ENCODE measurements around the gene CRLF3.
"Not testable (repeated sequence)": the region's sequence is repeated elsewhere in the genome, so short reads cannot be mapped to it uniquely, and the experiment has no call there.

The CRLF3 gene

DNA sequence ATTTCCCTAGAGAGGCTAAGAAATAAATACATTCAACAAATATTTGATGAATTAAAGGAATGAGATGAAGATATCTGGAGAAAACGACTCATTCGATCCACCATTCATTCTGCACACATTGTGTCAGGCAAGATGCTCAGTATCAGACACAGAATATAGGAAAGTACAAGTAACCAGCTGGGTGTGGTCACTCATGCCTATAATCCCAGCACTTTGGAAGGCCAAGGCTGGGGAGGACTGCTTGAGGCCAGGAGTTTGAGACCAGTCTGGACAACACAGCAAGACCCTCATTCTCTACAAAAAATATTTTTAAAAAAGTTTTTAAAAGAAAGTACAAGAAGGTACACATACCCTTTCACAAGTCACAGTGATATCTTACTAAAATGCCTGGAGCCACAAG lies 42.3 kb downstream of the CRLF3 start:
- Histone ChIP-seq H3K36me3 (ENCODE audit: control insufficient read depth in 1 of 2, insufficient read depth in 2 of 2, low read length in 2 of 2) (peaks cover 9 to 33% of the 10 kb centered on the region in 2 donors), H3K4me3 (ENCODE audit: low read depth in 1 of 2, low read length in 2 of 2) (no peak overlapping the region), H3K4me1 (ENCODE audit: control insufficient read depth in 1 of 2, insufficient read depth in 2 of 2, low read length in 2 of 2) (no peaks in the 10 kb centered on the region), H3K27ac (ENCODE audit: low read length) (no peak overlapping the region), H3K9me3 (ENCODE audit: control insufficient read depth in 1 of 2, low read length in 2 of 2) (no peaks in the 10 kb centered on the region), H3K27me3 (ENCODE audit: low read depth, low read length) (no peaks in the 10 kb centered on the region)

DNA sequence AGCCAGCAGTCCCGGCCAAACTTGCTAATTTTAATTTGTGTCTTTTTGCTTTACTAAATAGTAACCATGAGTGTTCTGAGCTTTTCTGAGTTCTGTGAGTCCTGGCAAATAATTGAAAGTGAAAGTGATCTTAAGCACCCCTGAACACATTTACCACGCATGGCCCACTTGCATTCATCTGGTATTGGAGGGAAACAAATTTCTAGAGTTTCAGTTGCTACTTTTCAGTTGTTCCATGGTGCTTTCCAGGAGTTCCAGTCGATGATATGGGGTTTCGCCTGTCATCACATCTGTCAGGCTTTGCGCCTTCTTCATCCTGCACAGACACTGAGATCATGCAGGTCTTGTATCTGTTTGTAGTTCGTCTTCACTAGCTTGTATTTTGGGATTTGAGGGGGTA lies 44.1 kb downstream of the CRLF3 start:
- Histone ChIP-seq H3K4me1 (ENCODE audit: control insufficient read depth in 1 of 2, insufficient read depth in 2 of 2, low read length in 2 of 2) (no peaks in the 10 kb centered on the region), H3K27ac (ENCODE audit: low read length) (no peak overlapping the region), H3K27me3 (ENCODE audit: low read depth, low read length) (no peaks in the 10 kb centered on the region), H3K4me3 (ENCODE audit: low read depth in 1 of 2, low read length in 2 of 2) (no peak overlapping the region), H3K36me3 (ENCODE audit: control insufficient read depth in 1 of 2, insufficient read depth in 2 of 2, low read length in 2 of 2) (peaks cover 5 to 25% of the 10 kb centered on the region in 2 donors), H3K9me3 (ENCODE audit: control insufficient read depth in 1 of 2, low read length in 2 of 2) (no peaks in the 10 kb centered on the region)

DNA sequence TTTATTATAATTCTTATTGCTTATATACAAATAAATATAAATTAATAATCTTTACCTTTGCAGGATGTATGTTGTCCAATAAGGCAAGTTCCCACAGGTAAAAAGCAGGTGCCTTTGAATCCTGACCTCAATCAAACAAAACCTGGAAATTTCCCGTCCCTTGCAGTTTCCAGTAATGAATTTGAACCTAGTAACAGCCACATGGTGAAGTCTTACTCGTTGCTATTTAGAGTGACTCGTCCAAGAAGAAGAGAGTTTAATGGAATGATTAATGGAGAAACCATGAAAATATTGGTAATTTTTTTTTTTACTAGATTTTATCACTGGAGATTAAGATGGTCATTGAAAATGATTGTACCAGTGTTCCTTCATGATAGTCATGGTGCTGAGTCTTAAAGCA lies 55.7 kb downstream of the CRLF3 start:
- H3K36me3 ChIP-seq (ENCODE audit: control insufficient read depth in 1 of 2, insufficient read depth in 2 of 2, low read length in 2 of 2); H3K9me3 ChIP-seq (ENCODE audit: control insufficient read depth in 1 of 2, low read length in 2 of 2); H3K4me3 ChIP-seq (ENCODE audit: low read depth in 1 of 2, low read length in 2 of 2); H3K27ac ChIP-seq (ENCODE audit: low read length); H3K27me3 ChIP-seq (ENCODE audit: low read depth, low read length); H3K4me1 ChIP-seq (ENCODE audit: control insufficient read depth in 1 of 2, insufficient read depth in 2 of 2, low read length in 2 of 2): not testable (repeated sequence)

DNA sequence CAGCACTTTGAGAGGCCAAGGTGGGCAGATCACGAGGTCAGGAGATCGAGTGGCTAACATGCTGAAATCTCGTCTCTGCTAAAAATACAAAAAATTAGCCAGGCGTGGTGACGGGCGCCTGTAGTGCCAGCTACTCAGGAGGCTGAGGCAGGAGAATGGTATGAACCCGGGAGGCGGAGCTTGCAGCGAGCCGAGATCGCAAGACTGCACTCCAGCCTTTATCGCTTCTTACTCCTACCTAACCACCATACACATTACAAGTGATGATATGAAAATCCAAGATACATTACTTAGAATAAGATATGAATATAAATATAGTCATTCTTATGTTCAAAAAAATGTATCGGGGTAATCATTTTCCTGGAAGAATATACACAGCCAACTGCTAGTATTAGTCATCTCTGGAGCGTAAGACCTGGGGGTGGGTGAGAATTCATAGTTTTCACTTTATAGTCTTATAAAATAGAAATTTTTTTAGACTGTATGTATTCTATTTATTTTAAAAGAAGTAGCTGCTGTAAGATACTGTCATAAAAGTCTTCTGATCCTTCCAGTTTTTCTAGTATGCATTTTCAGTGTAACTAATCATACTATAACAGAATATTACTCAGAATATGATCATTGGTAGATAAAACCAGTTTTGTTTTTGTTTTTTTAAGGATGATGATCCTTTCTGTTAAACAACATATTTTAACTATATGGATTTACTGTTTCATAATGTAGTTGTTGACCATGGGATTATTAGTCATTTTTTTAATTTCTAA lies 56.7 kb downstream of the CRLF3 start:
- not testable (repeated sequence) for H3K9me3 ChIP-seq (ENCODE audit: control insufficient read depth in 1 of 2, low read length in 2 of 2); H3K36me3 ChIP-seq (ENCODE audit: control insufficient read depth in 1 of 2, insufficient read depth in 2 of 2, low read length in 2 of 2); H3K27ac ChIP-seq (ENCODE audit: low read length); H3K27me3 ChIP-seq (ENCODE audit: low read depth, low read length); H3K4me1 ChIP-seq (ENCODE audit: control insufficient read depth in 1 of 2, insufficient read depth in 2 of 2, low read length in 2 of 2); H3K4me3 ChIP-seq (ENCODE audit: low read depth in 1 of 2, low read length in 2 of 2)

DNA sequence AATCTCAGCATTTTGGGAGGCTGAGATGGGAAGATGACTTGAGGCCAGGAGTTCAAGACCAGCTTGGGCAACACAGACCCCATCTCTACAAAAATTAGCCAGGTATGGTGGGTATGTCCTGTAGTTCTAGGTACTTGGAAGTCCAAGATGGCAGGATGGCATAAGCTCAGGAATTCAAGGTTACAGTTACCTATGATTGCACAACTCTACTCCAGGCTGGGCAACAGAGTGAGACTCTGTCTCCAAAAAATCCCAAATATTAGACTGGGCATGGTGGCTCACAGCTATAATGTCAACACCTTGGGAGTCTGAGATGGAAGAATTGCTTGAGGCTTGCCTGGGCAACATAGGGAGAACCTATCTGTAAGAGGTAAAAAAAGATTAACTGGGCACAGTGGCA lies 63.4 kb downstream of the CRLF3 start:
- H3K27ac ChIP-seq (ENCODE audit: low read length): no peak overlapping the region
- no peaks in the 10 kb centered on the region for H3K4me1 ChIP-seq (ENCODE audit: control insufficient read depth in 1 of 2, insufficient read depth in 2 of 2, low read length in 2 of 2)
- H3K4me3 ChIP-seq (ENCODE audit: low read depth in 1 of 2, low read length in 2 of 2): no peak overlapping the region
- H3K36me3 ChIP-seq (ENCODE audit: control insufficient read depth in 1 of 2, insufficient read depth in 2 of 2, low read length in 2 of 2): peaks cover 0 to 4% of the 10 kb centered on the region in 2 donors
- no peaks in the 10 kb centered on the region for H3K27me3 ChIP-seq (ENCODE audit: low read depth, low read length)
- H3K9me3 ChIP-seq (ENCODE audit: control insufficient read depth in 1 of 2, low read length in 2 of 2): no peaks in the 10 kb centered on the region

DNA sequence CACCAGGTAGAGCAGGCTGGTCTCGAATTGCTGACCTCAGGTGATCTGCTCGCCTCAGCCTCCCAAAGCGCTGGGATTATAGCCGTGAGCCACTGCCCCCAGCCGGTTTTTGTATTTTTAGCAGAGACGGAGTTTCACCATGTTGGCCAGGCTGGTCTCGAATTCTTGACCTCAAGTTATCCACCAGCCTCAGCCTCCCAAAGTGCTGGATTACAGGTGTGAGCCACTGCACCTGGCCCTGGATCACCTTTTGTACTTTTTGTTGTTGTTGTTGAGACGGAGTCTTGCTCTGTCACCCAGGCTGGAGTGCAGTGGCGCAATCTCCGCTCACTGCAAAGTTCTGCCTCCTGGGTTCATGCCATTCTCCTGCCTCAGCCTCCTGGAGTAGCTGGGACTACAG lies 71.2 kb downstream of the CRLF3 start:
- H3K9me3 ChIP-seq (ENCODE audit: control insufficient read depth in 1 of 2, low read length in 2 of 2); H3K4me3 ChIP-seq (ENCODE audit: low read depth in 1 of 2, low read length in 2 of 2); H3K27me3 ChIP-seq (ENCODE audit: low read depth, low read length); H3K36me3 ChIP-seq (ENCODE audit: control insufficient read depth in 1 of 2, insufficient read depth in 2 of 2, low read length in 2 of 2); H3K27ac ChIP-seq (ENCODE audit: low read length); H3K4me1 ChIP-seq (ENCODE audit: control insufficient read depth in 1 of 2, insufficient read depth in 2 of 2, low read length in 2 of 2): not testable (repeated sequence)

DNA sequence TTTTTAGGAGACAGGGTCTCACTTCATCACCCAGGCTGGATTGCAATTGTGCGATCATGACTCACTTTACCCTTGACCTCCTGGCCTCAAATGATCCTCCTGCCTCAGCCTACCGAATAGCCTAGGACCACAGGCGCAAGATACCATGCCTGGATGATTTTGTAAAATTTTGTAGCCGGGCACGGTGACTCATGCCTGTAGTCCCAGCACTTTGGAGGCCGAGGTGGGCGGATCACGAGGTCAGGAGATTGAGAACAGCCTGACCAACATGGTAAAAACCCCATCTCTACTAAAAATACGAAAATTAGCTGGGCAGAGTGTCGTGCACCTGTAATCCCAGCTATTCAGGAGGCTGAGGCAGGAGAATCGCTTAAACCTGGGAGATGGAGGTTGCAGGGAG lies 73.5 kb downstream of the CRLF3 start:
- not testable (repeated sequence) for H3K36me3 ChIP-seq (ENCODE audit: control insufficient read depth in 1 of 2, insufficient read depth in 2 of 2, low read length in 2 of 2); H3K9me3 ChIP-seq (ENCODE audit: control insufficient read depth in 1 of 2, low read length in 2 of 2)

DNA sequence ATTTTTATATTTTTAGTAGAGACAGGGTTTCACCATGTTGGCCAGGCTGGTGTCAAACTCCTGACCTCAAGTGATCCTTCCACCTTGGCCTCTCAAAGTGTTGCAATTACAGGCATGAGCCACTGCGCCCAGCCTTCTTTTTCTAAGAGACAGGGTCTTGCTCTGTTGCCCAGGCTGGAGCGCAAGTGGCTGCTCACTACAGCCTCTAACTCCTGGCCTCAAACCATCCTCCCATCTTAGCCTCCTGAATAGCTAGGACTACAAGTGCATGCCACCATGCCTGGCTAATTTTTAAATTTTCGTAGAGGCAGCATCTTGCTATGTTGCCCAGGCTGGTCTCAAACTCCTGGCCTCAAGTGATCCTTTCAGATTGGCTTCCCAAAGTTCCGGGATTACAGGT lies 76.9 kb downstream of the CRLF3 start:
- not testable (repeated sequence) for H3K27me3 ChIP-seq (ENCODE audit: low read depth, low read length); H3K36me3 ChIP-seq (ENCODE audit: control insufficient read depth in 1 of 2, insufficient read depth in 2 of 2, low read length in 2 of 2); H3K9me3 ChIP-seq (ENCODE audit: control insufficient read depth in 1 of 2, low read length in 2 of 2); H3K27ac ChIP-seq (ENCODE audit: low read length); H3K4me3 ChIP-seq (ENCODE audit: low read depth in 1 of 2, low read length in 2 of 2); H3K4me1 ChIP-seq (ENCODE audit: control insufficient read depth in 1 of 2, insufficient read depth in 2 of 2, low read length in 2 of 2)

More for the DNA sequence above, 73.5 kb downstream of the CRLF3 start:
- not testable (repeated sequence) for H3K27me3 ChIP-seq (ENCODE audit: low read depth, low read length); H3K27ac ChIP-seq (ENCODE audit: low read length); H3K4me3 ChIP-seq (ENCODE audit: low read depth in 1 of 2, low read length in 2 of 2); H3K4me1 ChIP-seq (ENCODE audit: control insufficient read depth in 1 of 2, insufficient read depth in 2 of 2, low read length in 2 of 2)

DNA sequence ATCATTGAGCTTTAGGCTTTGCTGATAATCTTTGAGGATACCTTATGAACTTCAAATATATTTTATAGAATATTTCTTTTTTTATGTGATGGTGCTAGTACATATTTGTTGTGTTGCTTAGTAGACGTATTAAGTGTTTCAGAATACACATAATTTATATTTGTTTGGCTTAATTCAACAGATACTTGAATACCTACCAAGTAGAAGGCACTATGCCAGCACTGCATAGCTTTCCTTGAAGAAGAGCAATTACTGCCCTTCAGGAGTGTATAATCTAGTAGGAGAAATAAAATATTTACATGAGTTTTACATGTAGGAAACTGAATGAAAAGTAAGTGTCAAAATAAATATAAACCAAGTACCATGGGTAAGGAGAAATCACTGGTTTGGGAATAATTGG lies 81.8 kb downstream of the CRLF3 start:
- H3K27ac ChIP-seq (ENCODE audit: low read length); H3K27me3 ChIP-seq (ENCODE audit: low read depth, low read length); H3K9me3 ChIP-seq (ENCODE audit: control insufficient read depth in 1 of 2, low read length in 2 of 2); H3K4me3 ChIP-seq (ENCODE audit: low read depth in 1 of 2, low read length in 2 of 2); H3K36me3 ChIP-seq (ENCODE audit: control insufficient read depth in 1 of 2, insufficient read depth in 2 of 2, low read length in 2 of 2); H3K4me1 ChIP-seq (ENCODE audit: control insufficient read depth in 1 of 2, insufficient read depth in 2 of 2, low read length in 2 of 2): not testable (repeated sequence)

DNA sequence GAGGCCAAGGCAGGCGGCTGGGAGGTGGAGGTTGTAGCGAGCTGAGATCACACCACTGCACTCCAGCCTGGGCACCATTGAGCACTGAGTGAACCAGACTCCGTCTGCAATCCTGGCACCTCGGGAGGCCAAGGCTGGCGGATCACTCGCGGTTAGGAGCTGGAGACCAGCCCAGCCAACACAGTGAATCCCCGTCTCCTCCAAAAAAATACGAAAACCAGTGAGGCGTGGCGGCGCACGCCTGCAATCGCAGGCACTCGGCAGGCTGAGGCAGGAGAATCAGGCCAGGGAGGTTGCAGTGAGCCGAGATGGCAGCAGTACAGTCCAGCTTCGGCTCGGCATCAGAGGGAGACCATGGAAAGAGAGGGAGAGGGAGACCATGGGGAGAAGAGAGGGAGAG lies 88.1 kb downstream of the CRLF3 start:
- not testable (repeated sequence) for H3K27ac ChIP-seq (ENCODE audit: low read length); H3K4me3 ChIP-seq (ENCODE audit: low read depth in 1 of 2, low read length in 2 of 2); H3K36me3 ChIP-seq (ENCODE audit: control insufficient read depth in 1 of 2, insufficient read depth in 2 of 2, low read length in 2 of 2)

DNA sequence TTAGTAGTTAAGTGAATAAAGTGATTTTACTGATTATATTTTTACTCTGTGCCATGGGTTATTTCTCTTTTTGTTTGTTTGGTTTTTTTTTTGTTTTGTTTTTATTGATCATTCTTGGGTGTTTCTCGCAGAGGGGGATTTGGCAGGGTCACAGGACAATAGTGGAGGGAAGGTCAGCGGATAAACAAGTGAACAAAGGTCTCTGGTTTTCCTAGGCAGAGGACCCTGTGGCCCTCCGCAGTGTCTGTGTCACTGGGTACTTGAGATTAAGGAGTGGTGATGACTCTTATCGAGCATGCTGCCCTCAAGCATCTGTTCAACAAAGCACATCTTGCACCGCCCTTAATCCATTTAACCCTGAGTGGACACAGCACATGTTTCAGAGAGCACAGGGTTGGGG lies 88.8 kb downstream of the CRLF3 start:
- H3K27ac ChIP-seq (ENCODE audit: low read length); H3K36me3 ChIP-seq (ENCODE audit: control insufficient read depth in 1 of 2, insufficient read depth in 2 of 2, low read length in 2 of 2); H3K4me1 ChIP-seq (ENCODE audit: control insufficient read depth in 1 of 2, insufficient read depth in 2 of 2, low read length in 2 of 2); H3K27me3 ChIP-seq (ENCODE audit: low read depth, low read length); H3K9me3 ChIP-seq (ENCODE audit: control insufficient read depth in 1 of 2, low read length in 2 of 2); H3K4me3 ChIP-seq (ENCODE audit: low read depth in 1 of 2, low read length in 2 of 2): not testable (repeated sequence)

More for the DNA sequence above, 88.1 kb downstream of the CRLF3 start:
- not testable (repeated sequence) for H3K27me3 ChIP-seq (ENCODE audit: low read depth, low read length); H3K9me3 ChIP-seq (ENCODE audit: control insufficient read depth in 1 of 2, low read length in 2 of 2); H3K4me1 ChIP-seq (ENCODE audit: control insufficient read depth in 1 of 2, insufficient read depth in 2 of 2, low read length in 2 of 2)

DNA sequence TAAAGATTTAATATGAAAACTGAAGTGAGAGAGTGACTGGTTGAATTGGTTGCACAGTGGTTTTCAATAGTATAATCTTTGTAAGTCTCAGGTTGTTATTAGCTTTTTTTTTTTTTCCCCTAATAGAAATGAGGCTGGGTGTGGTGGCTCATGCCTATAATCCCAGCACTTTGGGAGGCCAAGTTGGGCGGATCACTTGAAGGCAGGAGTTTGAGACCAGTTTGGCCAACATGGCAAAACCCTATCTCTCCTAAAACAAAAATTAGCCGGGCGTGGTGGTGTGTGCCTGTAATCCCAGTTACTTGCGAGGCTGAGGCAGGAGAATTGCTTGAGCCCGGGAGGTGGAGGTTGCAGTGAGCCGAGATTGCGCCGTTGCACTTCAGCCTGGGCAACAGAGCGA lies 89.3 kb downstream of the CRLF3 start:
- H3K4me3 ChIP-seq (ENCODE audit: low read depth in 1 of 2, low read length in 2 of 2); H3K9me3 ChIP-seq (ENCODE audit: control insufficient read depth in 1 of 2, low read length in 2 of 2); H3K27ac ChIP-seq (ENCODE audit: low read length); H3K27me3 ChIP-seq (ENCODE audit: low read depth, low read length); H3K4me1 ChIP-seq (ENCODE audit: control insufficient read depth in 1 of 2, insufficient read depth in 2 of 2, low read length in 2 of 2); H3K36me3 ChIP-seq (ENCODE audit: control insufficient read depth in 1 of 2, insufficient read depth in 2 of 2, low read length in 2 of 2): not testable (repeated sequence)
